ENCODE measurements around the gene IQSEC3.

GRCh38 chr12:194276-194675, 127.7 kb downstream of the IQSEC3 start:
- TF ChIP-seq, protein P1, sequence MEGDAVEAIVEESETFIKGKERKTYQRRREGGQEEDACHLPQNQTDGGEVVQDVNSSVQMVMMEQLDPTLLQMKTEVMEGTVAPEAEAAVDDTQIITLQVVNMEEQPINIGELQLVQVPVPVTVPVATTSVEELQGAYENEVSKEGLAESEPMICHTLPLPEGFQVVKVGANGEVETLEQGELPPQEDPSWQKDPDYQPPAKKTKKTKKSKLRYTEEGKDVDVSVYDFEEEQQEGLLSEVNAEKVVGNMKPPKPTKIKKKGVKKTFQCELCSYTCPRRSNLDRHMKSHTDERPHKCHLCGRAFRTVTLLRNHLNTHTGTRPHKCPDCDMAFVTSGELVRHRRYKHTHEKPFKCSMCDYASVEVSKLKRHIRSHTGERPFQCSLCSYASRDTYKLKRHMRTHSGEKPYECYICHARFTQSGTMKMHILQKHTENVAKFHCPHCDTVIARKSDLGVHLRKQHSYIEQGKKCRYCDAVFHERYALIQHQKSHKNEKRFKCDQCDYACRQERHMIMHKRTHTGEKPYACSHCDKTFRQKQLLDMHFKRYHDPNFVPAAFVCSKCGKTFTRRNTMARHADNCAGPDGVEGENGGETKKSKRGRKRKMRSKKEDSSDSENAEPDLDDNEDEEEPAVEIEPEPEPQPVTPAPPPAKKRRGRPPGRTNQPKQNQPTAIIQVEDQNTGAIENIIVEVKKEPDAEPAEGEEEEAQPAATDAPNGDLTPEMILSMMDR (IDR thresholded peaks at IDR 0.05; ENCODE audit: borderline replicate concordance, extremely low read depth, low read length, poor library complexity, severe bottlenecking), result no peak
- TF ChIP-seq EZH2 (IDR thresholded peaks at IDR 0.05; ENCODE audit: borderline replicate concordance, low read depth, low read length, severe bottlenecking), result no peak

Data from DND-41 (cell line).